ENCODE measurements around the gene CSPG4. TPM values are rescaled to one million over a fixed set of nuclear protein-coding genes. Genes with fewer than 3 reads are reported as not detected.
"Not testable (repeated sequence)": the region's sequence is repeated elsewhere in the genome, so short reads cannot be mapped to it uniquely, and the experiment has no call there.

The CSPG4 gene
- total RNA-seq, 1 experiment from 2014 or later = 2.4 TPM

DNA sequence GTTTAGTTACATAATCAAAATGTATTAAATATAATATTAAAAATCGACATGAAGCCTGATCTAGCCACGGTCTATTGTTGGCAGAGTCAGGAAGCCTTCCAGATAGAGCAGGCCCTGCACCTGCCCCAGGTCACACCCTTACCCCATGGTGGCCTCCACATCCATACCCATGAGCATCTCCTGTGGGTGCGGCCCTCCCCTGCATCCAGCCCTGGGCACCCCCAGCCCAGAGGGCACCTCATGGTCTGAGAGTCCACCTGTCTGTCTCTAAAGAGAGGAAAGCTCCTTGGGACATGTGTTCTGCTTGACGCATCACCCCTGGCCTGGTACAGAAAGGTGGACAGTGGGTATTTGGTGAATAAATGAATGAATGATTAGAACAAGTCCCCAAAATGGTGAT lies 37.2 kb upstream of the CSPG4 start:
- Histone ChIP-seq H2AFZ (no peak overlapping the region), H3K9me2 (ENCODE audit: insufficient read depth) (no peaks in the 10 kb centered on the region), H3K4me1 (replicated peaks; ENCODE audit: insufficient read depth) (no peaks in the 10 kb centered on the region), H3F3A (ENCODE audit: insufficient read depth, low read depth) (no peaks in the 10 kb centered on the region), H3K27me3 (ENCODE audit: insufficient read depth, low read depth) (no peaks in the 10 kb centered on the region), H3K36me3 (ENCODE audit: low read depth) (no peaks in the 10 kb centered on the region), H3K9me3 (ENCODE audit: insufficient read depth, low read depth) (no peaks in the 10 kb centered on the region), H3K27ac (no peak overlapping the region), H3K79me2 (ENCODE audit: low read depth) (no peaks in the 10 kb centered on the region), H3K4me3 (no peak overlapping the region), H3K4me2 (no peak overlapping the region), H4K20me1 (ENCODE audit: insufficient read depth) (no peaks in the 10 kb centered on the region)
- CTCF ChIA-PET = no interaction called here
- intact Hi-C loops (cut with micrococcal nuclease; ENCODE audit: unreplicated experiment) = no loop called here
- TF ChIP-seq, protein P1, sequence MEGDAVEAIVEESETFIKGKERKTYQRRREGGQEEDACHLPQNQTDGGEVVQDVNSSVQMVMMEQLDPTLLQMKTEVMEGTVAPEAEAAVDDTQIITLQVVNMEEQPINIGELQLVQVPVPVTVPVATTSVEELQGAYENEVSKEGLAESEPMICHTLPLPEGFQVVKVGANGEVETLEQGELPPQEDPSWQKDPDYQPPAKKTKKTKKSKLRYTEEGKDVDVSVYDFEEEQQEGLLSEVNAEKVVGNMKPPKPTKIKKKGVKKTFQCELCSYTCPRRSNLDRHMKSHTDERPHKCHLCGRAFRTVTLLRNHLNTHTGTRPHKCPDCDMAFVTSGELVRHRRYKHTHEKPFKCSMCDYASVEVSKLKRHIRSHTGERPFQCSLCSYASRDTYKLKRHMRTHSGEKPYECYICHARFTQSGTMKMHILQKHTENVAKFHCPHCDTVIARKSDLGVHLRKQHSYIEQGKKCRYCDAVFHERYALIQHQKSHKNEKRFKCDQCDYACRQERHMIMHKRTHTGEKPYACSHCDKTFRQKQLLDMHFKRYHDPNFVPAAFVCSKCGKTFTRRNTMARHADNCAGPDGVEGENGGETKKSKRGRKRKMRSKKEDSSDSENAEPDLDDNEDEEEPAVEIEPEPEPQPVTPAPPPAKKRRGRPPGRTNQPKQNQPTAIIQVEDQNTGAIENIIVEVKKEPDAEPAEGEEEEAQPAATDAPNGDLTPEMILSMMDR (conservative IDR thresholded peaks at IDR 0.05) = no peak
- TF ChIP-seq EZH2 (IDR thresholded peaks at IDR 0.05; ENCODE audit: low read depth) = no peak
- no peak for DNase-seq
- no TSS peak for BruUV-seq (replicated peaks)
- POLR2A ChIA-PET (ENCODE audit: unreplicated experiment) = no interaction called here

DNA sequence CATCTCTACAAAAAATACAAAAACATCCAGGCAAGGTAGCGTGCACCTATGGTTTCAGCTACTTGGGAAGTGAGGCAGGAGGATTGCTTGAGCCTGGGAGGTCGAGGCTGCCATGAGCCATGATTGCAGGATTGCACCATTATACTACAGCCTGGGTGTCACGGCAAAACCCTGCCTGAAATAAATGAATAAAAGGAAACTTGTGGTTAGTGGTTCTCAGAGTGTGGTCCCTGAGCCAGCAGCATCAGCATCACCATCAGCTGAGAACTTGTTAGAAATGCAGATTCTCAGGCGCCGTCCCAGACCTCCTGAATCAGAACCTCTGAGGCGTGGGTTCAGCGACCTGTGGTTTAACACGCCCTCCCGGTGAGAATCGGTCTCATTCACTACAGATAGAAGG lies 36.2 kb upstream of the CSPG4 start:
- POLR2A ChIA-PET (ENCODE audit: unreplicated experiment); H2AFZ ChIP-seq; H3F3A ChIP-seq (ENCODE audit: insufficient read depth, low read depth); H4K20me1 ChIP-seq (ENCODE audit: insufficient read depth); H3K27ac ChIP-seq; H3K9me3 ChIP-seq (ENCODE audit: insufficient read depth, low read depth); intact Hi-C loops (cut with micrococcal nuclease; ENCODE audit: unreplicated experiment); CTCF ChIA-PET; H3K27me3 ChIP-seq (ENCODE audit: insufficient read depth, low read depth); H3K4me1 ChIP-seq (replicated peaks; ENCODE audit: insufficient read depth); DNase-seq; BruUV-seq (replicated peaks); H3K4me3 ChIP-seq; H3K9me2 ChIP-seq (ENCODE audit: insufficient read depth); H3K36me3 ChIP-seq (ENCODE audit: low read depth); H3K4me2 ChIP-seq; H3K79me2 ChIP-seq (ENCODE audit: low read depth): not testable (repeated sequence)

DNA sequence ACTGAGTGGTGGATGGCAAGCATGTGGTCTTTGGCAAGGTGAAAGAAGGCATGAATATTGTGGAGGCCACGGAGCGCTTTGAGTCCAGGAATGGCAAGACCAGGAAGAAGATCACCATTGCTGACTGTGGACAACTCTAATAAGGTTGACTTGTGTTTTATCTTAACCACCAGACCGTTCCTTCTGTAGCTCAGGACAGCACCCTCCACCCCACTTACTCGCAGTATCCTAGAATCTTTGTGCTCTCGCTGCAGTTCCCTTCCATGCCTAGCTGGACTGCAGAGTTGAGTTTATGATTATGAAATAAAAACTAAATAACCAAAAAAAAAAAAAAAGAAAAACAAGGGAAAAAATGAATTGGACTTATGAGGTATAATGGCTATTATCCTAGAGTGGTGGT lies 34.5 kb upstream of the CSPG4 start:
- H3K4me3 ChIP-seq; H3K27ac ChIP-seq; H2AFZ ChIP-seq; H3K36me3 ChIP-seq (ENCODE audit: low read depth); BruUV-seq (replicated peaks); DNase-seq; H3F3A ChIP-seq (ENCODE audit: insufficient read depth, low read depth); H3K27me3 ChIP-seq (ENCODE audit: insufficient read depth, low read depth); POLR2A ChIA-PET (ENCODE audit: unreplicated experiment); H3K4me2 ChIP-seq; H4K20me1 ChIP-seq (ENCODE audit: insufficient read depth); intact Hi-C loops (cut with micrococcal nuclease; ENCODE audit: unreplicated experiment); H3K4me1 ChIP-seq (replicated peaks; ENCODE audit: insufficient read depth); H3K9me2 ChIP-seq (ENCODE audit: insufficient read depth); CTCF ChIA-PET; H3K9me3 ChIP-seq (ENCODE audit: insufficient read depth, low read depth); H3K79me2 ChIP-seq (ENCODE audit: low read depth): not testable (repeated sequence)

DNA sequence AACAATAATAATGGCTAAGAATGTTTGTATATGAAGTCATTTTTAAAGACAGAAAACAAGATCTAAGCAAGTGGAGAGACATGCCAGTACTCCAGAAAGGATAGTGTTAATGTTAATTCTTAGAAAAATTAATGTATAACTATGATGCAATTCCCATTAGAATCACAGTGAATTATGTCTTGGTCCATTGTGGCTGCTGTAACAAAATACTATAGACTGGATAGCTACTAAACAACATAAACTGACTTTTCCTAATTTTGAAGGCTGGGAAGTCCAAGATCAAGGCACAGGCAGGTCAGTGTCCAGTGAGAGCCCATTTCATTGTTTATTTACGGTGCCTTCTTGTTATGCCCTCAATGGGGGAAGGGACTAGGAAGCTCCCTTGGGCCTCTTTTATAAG lies 32.7 kb upstream of the CSPG4 start:
- intact Hi-C loops (cut with micrococcal nuclease; ENCODE audit: unreplicated experiment) = no loop called here
- Histone ChIP-seq H3F3A (ENCODE audit: insufficient read depth, low read depth) (no peaks in the 10 kb centered on the region), H4K20me1 (ENCODE audit: insufficient read depth) (no peaks in the 10 kb centered on the region), H3K27ac (no peak overlapping the region), H3K4me3 (no peak overlapping the region), H3K27me3 (ENCODE audit: insufficient read depth, low read depth) (no peaks in the 10 kb centered on the region), H3K79me2 (ENCODE audit: low read depth) (no peaks in the 10 kb centered on the region), H3K4me2 (no peak overlapping the region), H3K4me1 (replicated peaks; ENCODE audit: insufficient read depth) (no peaks in the 10 kb centered on the region), H3K9me2 (ENCODE audit: insufficient read depth) (no peaks in the 10 kb centered on the region), H2AFZ (no peak overlapping the region), H3K36me3 (ENCODE audit: low read depth) (no peaks in the 10 kb centered on the region), H3K9me3 (ENCODE audit: insufficient read depth, low read depth) (no peaks in the 10 kb centered on the region)
- ChIA-PET CTCF (no interaction called here), POLR2A (ENCODE audit: unreplicated experiment) (no interaction called here)
- DNase-seq = no peak
- no peak for TF ChIP-seq EZH2 (IDR thresholded peaks at IDR 0.05; ENCODE audit: low read depth)
- TF ChIP-seq, protein P1 (conservative IDR thresholded peaks at IDR 0.05) = no peak
- no TSS peak for BruUV-seq (replicated peaks)

DNA sequence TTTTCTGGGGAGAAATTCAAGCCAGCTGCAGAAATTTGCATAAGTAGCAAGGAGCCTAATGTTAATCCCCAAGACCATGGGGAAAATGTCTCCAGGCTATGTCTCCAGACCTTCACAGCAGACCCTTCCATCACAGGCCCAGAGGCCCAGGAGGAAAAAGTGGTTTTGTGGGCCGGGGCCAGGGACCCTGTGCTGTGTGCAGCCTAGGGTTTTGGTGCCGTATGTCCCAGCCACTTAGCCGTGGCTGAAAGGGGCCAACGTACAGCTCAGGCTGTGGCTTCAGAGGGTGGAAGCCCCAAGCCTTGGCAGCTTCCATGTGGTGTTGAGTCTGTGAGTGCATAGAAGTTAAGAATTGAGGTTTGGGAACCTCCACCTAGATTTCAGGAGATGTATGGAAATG lies 29.7 kb upstream of the CSPG4 start:
- H3K4me1 ChIP-seq (replicated peaks; ENCODE audit: insufficient read depth); H3K9me3 ChIP-seq (ENCODE audit: insufficient read depth, low read depth); H3K36me3 ChIP-seq (ENCODE audit: low read depth); BruUV-seq (replicated peaks); H3K4me3 ChIP-seq; H2AFZ ChIP-seq; intact Hi-C loops (cut with micrococcal nuclease; ENCODE audit: unreplicated experiment); H3K27me3 ChIP-seq (ENCODE audit: insufficient read depth, low read depth); DNase-seq; H3F3A ChIP-seq (ENCODE audit: insufficient read depth, low read depth); H3K79me2 ChIP-seq (ENCODE audit: low read depth); CTCF ChIA-PET; H3K27ac ChIP-seq; POLR2A ChIA-PET (ENCODE audit: unreplicated experiment); H3K4me2 ChIP-seq; H4K20me1 ChIP-seq (ENCODE audit: insufficient read depth); H3K9me2 ChIP-seq (ENCODE audit: insufficient read depth): not testable (repeated sequence)
